Measurements from ENCODE around the gene TPSG1.

TPSG1 gene

GRCh38 chr16:1220098-1220728, 4.9 kb downstream of the TPSG1 start:
- TF ChIP-seq ZFX (IDR thresholded peaks at IDR 0.05) (no peak), CTCF (conservative IDR thresholded peaks at IDR 0.05) (no peak)
- H3K27ac ChIP-seq = no peak overlapping the region

GRCh38 chr16:1218930-1219611, 6.0 kb downstream of the TPSG1 start:
- no peak overlapping the region for H3K27ac ChIP-seq
- TF ChIP-seq ZFX (IDR thresholded peaks at IDR 0.05) (no peak), CTCF (conservative IDR thresholded peaks at IDR 0.05) (no peak)

GRCh38 chr16:1218061-1218929, 6.8 kb downstream of the TPSG1 start:
- no peak overlapping the region for H3K27ac ChIP-seq
- no peak for TF ChIP-seq ZFX (IDR thresholded peaks at IDR 0.05)
- TF ChIP-seq CTCF (conservative IDR thresholded peaks at IDR 0.05) = no peak

- TF ChIP-seq CTCF (conservative IDR thresholded peaks at IDR 0.05) (no peak), ZFX (IDR thresholded peaks at IDR 0.05) (no peak)
- H3K27ac ChIP-seq = no peak overlapping the region
Observed at GRCh38 chr16:1217526-1217925, 7.5 kb downstream of the TPSG1 start.

GRCh38 chr16:1216681-1217400, 8.2 kb downstream of the TPSG1 start:
- no peak for TF ChIP-seq CTCF (conservative IDR thresholded peaks at IDR 0.05)
- no peak for TF ChIP-seq ZFX (IDR thresholded peaks at IDR 0.05)
- no peak overlapping the region for H3K27ac ChIP-seq

GRCh38 chr16:1216296-1216619, 8.8 kb downstream of the TPSG1 start:
- TF ChIP-seq ZFX (IDR thresholded peaks at IDR 0.05) = no peak
- TF ChIP-seq CTCF (conservative IDR thresholded peaks at IDR 0.05) = no peak; the same call in 1 of the 2 replicates
- no peak overlapping the region for H3K27ac ChIP-seq
